Left ventricle myocardium inferior (tissue), 1 donor: ENCODE results near the gene MAML2. TPM values are rescaled to one million over a fixed set of nuclear protein-coding genes. Genes with fewer than 3 reads are reported as not detected.

ENCODE experiments used
- DNase-seq: peaks from one replicate; pipeline ENCODE4 v3.0.0-alpha.2; 2020
- H3K27ac ChIP-seq: fragments of 200-600 bp; replicated peaks from 2 replicates; pipeline ENCODE4 v1.8.0; 2021
- H3K27me3 ChIP-seq: fragments of 200-600 bp; 2 replicates; pipeline ENCODE4 v1.8.0; 2021; ENCODE audit warnings: low read depth
- H3K36me3 ChIP-seq: fragments of 200-600 bp; 2 replicates; pipeline ENCODE4 v1.8.0; 2021
- H3K4me1 ChIP-seq: fragments of 200-600 bp; 2 replicates; pipeline ENCODE4 v1.8.0; 2021
- H3K4me3 ChIP-seq: fragments of 200-600 bp; 2 replicates; pipeline ENCODE4 v1.8.0; 2021; ENCODE audit warnings: mild to moderate bottlenecking, moderate library complexity
- H3K9me3 ChIP-seq: fragments of 200-600 bp; replicated peaks from 2 replicates; pipeline ENCODE4 v1.8.0; 2021
- CTCF ChIP-seq: fragments of 200-600 bp; IDR thresholded peaks from 2 replicates; pipeline ENCODE4 v1.8.0; 2021; ENCODE audit warnings: antibody characterized with exemption, mild to moderate bottlenecking, borderline replicate concordance
- intact Hi-C: fragments of 100-400 bp; cut with micrococcal nuclease; formaldehyde crosslinking; loops from one replicate; pipeline ENCODE4 v1.11.0; 2022
- total RNA-seq: library from RNA; stranded (reverse); fragmentation: NEBNext Ultra II Directional; extraction: Animal tissue kit (Norgen Biotek cat#: 25700); gene quantifications from one replicate; pipeline ENCODE4 v1.2.1, GENCODE V29; 2021
- donor health status: DM: no; HTN: yes; CAD: no; lungs with severe emphysema.

Gene MAML2
- total RNA-seq, 1 donor from 2014 or later, result 4.5 TPM

- no peak for TF ChIP-seq CTCF
- H3K4me3 ChIP-seq, result peak overlapping the region; percentile 76
- H3K9me3 ChIP-seq, result no peaks in the 10 kb centered on the region
- intact Hi-C loops, result no loop called here
- no peaks in the 10 kb centered on the region for H3K27me3 ChIP-seq
- peak overlapping the region; percentile 82 for H3K27ac ChIP-seq
- no peaks in the 10 kb centered on the region for H3K36me3 ChIP-seq
- DNase-seq, result peak; percentile 31
- peaks cover 61% of the 10 kb centered on the region for H3K4me1 ChIP-seq
Measured at GRCh38 chr11:96338910-96339705, 3.9 kb downstream of the MAML2 start.

- no peak for TF ChIP-seq CTCF
- Histone ChIP-seq H3K36me3 (no peaks in the 10 kb centered on the region), H3K9me3 (no peaks in the 10 kb centered on the region), H3K27ac (peak overlapping the region; percentile 82), H3K27me3 (no peaks in the 10 kb centered on the region), H3K4me3 (peak overlapping the region; percentile 76), H3K4me1 (peaks cover 71% of the 10 kb centered on the region)
- intact Hi-C loops, result no loop called here
- DNase-seq, result peak; percentile 30
Measured at GRCh38 chr11:96337541-96338431, 5.2 kb downstream of the MAML2 start.

- peaks cover 69% of the 10 kb centered on the region for H3K4me1 ChIP-seq
- intact Hi-C loops, result no loop called here
Measured at GRCh38 chr11:96335388-96335787, 7.6 kb downstream of the MAML2 start.

GRCh38 chr11:96334219-96334618 lies 8.8 kb downstream of the MAML2 start:
- intact Hi-C loops, result no loop called here
- H3K4me3 ChIP-seq, result no peak overlapping the region
- H3K27me3 ChIP-seq, result no peaks in the 10 kb centered on the region
- H3K9me3 ChIP-seq, result no peaks in the 10 kb centered on the region
- peaks cover 69% of the 10 kb centered on the region for H3K4me1 ChIP-seq
- TF ChIP-seq CTCF, result no peak
- DNase-seq, result no peak
- no peaks in the 10 kb centered on the region for H3K36me3 ChIP-seq
- H3K27ac ChIP-seq, result no peak overlapping the region

More at GRCh38 chr11:96335388-96335787, 7.6 kb downstream of the MAML2 start:
- Histone ChIP-seq H3K4me3 (no peak overlapping the region), H3K27me3 (no peaks in the 10 kb centered on the region), H3K27ac (no peak overlapping the region), H3K36me3 (no peaks in the 10 kb centered on the region), H3K9me3 (no peaks in the 10 kb centered on the region)
- no peak for TF ChIP-seq CTCF
- DNase-seq, result no peak

- Histone ChIP-seq H3K4me1 (peaks cover 66% of the 10 kb centered on the region), H3K9me3 (no peaks in the 10 kb centered on the region), H3K27ac (peak overlapping the region; percentile 56), H3K36me3 (no peaks in the 10 kb centered on the region), H3K4me3 (no peak overlapping the region), H3K27me3 (no peaks in the 10 kb centered on the region)
- DNase-seq, result no peak
- TF ChIP-seq CTCF, result no peak
- intact Hi-C loops, result no loop called here
Measured at GRCh38 chr11:96333191-96333719, 9.7 kb downstream of the MAML2 start.
